GM19463 (cell line): ENCODE data around the gene FEV.

Experiments
- ATAC-seq: cut with Tn5 transposase; IDR thresholded peaks from one replicate; pipeline ENCODE4 v1.9.1; 2021; ENCODE audit warnings: mild to moderate bottlenecking, moderate library complexity; ENCODE audit not compliant: unreplicated experiment

The FEV gene

DNA sequence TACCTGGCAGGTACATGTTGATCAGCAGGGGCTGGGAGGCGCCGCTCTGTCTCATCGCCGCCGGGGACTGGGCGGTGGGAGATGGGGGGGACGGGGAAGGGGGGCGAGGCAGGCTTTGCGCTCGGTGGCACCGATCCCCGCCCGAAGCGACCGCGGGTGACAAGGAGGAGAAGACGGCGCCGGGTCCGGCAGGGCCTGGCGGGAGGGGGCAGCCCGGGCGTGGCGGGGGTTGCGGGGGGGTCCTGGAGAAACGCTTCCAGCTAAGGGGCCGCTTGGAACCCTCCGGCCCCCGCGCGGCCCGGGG lies at the start of gene FEV:
FEV (minus strand) TSS at position 164 of the 304 bp plus-strand sequence; CDS start at position 55, 109 bp downstream.
- no peak for ATAC-seq

DNA sequence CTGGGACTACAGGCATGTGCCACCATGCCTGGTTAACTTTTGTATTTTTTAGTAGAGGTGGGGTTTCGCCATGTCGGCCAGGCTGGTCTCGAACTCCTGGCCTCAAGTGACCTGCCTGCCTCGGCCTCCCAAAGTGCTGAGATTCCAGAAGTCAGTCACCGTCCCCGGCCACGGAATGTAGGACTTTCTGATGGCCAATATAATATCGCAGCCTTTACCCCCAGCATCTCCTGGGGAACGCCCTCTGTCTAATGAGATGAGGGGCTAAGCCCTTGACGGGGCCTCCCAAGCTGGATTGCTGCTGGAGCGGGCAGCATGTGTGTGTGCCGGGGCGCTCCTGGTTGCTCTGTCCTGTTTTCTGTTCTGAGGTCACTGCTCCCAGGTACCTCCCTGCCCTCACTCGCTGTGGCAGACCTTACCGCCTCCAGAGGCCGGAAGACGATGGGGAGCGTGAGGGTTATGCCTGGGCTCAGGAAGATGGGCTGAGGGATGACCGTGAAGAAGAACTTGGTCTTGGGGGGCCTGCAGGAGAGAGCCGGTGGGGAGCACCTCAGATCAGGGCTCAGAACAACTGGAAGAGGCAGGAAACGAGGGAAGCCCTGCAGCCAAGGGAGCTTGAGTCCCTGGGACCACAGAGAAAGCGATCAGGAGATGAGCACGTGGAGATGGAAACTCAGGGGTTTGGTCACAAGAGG lies 47.2 kb upstream of the FEV start:
- ATAC-seq, result no peak

DNA sequence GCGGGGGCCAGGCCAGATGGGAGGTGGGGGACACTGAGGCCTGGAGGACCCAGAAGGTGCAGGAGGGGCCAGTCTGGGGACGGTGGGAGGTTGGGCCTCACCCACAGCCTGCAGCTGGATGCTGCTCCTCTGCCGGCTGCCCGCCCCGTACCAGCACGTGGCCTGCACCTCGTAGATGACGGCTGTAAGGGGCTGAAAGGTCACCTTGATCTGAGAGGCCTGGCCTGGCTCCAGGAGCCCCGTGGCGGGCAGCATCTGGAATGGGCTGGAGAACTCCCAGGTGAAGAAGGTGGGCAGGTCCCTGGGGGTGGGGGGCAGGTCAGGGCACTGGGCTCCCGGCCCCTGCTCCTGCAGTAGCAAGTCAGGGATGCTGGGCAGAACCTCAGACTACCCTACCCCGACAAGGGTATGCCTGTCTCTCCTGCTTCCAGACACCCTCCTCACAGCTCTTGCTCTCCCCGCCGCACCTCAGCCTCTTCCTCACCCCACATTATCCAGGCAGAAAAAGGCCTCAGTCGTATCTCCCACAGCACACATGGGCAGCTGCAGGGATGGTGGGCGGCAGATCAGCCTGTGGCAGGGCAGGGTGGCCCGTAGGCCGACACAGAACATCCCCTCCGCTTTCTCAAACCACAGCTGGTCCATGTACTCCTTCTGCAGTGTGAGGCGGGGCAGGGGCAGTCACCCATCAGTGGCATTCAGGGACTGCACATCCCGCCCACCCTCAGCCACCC lies 46.2 kb upstream of the FEV start:
- ATAC-seq, result no peak

DNA sequence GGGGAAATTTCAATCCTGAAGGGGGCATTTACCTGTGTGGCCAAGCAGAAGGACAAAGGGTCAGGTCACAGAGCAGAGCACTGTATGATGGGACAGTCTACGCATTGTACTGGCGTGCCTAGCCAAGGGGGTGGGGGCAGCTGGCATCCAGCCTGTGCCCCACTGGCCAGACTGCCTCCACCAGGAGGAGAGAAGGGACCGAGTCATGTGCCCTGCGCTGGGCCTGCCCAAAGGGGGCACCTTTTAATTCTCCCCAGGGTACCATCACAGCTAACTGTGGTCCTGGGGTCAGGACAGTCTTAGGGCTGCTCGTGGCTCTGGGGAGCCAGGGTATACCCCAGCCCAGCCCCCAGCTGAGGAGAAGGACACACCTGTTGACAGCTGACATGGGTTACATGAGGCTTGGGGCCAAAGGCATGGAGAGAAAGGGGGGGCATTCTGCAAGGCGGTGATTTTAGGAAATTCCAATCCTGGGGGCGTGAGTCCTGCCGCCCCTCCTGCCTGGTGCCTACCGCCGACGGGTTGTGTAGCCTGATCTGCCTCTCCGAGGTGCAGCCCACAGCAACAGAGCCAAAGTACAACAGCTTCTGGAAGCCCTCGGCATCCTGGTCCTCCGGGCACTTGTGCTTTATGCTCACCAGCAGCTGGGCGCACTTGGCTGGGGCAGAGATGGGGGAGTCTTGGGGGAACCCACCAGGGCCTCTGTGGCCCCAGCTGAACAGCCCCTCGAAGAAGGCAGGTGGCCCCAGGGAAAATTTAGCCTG lies 45.4 kb upstream of the FEV start:
- no peak for ATAC-seq

DNA sequence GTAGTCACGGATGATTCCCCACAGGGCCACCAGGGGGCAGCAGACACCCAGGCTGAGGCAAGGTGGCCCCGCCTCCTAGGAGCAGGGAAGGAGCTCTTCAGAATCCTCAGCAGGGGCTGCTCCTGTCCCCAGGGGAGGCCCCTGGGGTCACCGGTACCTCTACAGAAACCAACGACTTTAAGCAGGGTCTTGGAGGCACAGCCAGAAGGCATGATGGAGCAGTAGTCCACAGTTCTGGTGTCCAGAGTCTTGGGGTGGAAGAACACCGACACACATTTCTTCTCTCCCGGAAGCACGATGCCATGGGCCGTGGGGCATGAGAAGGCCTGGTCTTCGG lies 44.8 kb upstream of the FEV start:
- ATAC-seq, result peak; percentile 60

DNA sequence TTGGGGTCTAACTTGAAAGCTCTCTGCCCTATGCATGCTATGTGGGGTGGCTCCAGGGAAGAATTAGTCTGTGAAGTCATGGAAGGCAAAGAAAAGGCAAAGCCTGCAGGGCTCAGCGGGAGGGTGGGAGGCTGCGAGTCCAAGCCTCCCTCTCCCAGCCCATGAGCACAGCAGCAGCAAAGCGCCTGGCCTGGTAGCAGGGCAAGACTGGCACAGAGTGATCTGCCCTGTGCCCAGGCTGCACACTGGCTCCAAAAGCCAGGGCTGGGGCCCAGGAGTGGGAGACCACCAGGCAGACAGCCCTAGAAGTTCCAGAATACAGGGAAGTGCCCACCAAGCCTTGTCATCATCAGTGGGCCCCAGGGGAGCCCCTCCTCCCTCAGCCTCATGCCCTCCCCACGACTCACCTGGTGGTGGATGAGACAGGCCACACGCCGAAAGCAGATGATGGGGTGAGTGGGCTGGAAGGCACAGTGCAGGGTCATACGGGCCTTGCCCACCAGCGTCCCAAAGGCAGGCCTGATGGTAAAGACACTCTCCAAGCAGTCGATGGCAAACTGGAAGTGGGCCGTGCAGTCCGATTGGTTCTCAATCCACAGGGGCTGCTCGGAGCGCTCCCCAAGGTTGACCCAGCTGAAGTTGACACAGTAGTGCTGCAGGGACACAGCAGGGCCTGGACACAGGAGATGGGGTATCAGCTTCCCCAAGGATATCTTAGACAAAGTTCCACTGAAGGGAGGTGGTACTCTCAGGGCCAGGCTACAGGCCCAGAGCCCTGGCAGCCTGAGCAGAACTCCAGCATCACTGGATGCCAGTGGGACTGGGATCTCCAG lies 44.2 kb upstream of the FEV start:
- no peak for ATAC-seq

DNA sequence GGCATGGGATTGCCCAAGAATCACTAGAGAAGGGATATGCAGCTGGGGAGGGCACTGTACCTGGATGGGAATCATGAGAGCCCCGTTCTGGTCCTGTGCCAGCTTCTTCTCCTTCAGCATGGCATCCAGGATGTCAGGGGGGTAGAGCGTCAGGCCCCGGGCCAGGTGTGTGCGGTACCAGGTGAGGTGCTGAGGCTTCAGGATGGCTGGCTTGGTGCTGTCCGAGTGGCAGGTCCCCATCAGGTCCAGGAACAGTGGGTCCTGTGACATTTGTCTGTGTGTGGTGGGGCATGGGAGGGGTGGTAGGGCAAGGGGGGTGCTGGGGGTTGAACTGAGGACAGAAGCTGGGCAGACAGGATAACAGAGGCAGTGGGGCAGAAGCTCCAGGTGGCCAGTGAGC lies 43.2 kb upstream of the FEV start:
- no peak for ATAC-seq

DNA sequence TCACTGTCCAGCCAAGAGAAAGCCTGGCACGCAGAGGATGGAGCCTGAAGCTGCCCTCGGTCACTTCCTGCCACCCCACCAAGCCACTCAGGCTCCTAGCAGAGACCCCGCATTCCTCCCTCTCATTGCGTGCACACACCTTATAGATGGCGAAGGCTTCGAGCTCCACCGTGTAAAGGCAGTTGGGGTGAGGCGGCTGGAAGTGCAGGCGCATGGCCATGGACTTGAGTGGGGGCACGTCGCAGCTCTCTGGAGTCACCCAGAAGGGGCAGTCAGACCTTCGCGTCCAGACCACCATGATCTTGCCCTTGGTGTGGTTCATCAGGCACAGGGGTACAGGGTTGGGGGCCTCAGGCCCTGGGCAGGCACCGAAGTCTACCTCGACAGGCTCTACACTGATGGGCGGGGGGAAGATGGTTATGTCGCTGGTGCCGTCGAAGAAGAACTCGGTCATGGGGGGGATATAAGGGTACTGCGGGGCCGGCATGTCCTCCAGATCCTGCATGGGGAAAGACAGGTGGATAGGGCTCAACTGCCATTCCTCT lies 42.6 kb upstream of the FEV start:
- no peak for ATAC-seq

DNA sequence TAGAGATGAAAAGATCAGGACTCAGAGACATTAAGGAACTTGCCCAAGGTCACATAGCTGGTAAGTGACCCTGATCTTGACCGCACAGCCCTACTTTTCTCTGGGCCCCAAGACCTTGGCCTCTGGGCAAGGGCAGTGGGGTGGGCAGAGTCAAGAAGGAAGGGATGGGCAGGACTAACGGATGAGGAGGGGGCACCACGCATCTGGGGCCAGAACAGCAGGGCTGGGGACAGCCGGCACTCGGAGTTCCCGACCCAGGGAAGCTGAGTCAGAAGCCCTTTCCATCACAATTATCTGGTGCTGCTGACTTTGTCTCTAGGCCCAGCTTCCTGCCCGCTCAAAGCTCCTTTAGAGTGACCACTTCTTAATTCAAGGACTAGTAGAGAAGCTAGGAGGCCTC lies 42.0 kb upstream of the FEV start:
- no peak for ATAC-seq

DNA sequence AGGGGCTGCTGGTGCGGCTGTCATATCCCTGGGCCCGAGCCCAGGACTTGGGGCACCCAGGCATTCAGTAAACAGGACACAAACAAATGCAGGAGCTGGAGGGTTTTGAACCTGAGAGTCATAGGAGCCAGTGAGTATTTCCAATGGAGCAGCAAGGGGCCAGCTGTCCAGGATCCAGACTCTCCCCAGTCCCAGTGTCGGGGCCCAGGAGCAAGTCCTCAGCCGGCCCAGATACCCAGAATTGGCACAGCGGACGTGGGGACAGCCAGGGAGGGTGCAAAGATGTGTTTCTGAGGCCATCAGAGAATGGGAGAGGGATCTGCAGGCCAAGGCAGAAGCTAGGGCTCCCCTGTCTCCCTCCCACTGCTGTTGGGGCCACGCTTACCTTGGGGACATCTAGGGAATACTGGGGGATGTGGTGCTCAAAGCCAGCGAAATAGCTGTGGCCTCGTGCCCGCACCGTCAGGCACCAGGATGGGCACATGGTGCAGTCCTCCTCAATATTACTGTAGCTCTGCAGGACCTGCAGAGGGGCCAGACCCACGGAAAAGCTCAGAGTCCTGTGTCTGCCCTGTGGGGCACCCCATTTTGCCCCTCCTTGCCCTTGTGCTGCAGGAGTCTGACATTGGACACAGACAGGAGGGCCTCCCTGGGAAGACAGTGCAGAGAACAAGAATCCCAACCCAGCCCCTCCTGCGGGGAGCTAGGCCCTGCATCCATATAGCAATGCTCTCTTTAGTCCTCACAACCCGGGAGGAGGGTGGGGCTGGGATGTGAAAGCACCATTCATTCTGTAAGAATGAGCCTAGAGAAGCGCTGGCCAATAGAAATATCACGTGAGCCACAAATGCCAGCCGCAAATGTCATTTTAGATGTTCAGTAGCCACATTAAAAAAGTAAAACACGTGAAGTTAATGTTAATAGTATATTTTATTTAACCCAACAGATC lies 40.9 kb upstream of the FEV start:
- no peak for ATAC-seq

DNA sequence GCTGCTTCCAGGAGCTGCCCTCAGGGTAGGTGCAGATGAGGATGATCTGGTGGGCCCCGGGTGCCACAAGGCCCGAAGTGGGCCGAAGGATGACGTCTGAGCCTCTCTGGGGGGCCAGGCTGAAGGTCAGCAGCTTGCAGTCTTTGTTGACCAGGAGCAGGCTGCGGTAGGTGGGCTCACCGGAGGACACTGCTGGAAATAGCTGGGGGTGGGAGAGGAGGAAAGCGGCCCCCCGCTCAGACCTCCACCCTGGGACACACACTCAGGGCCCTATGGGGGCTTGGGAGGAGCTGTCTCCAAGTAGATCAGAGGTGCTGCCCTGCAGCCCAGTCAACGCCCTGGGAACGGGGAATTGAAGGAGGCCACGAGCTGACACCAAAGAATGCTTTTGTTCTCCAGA lies 39.1 kb upstream of the FEV start:
- ATAC-seq, result no peak

DNA sequence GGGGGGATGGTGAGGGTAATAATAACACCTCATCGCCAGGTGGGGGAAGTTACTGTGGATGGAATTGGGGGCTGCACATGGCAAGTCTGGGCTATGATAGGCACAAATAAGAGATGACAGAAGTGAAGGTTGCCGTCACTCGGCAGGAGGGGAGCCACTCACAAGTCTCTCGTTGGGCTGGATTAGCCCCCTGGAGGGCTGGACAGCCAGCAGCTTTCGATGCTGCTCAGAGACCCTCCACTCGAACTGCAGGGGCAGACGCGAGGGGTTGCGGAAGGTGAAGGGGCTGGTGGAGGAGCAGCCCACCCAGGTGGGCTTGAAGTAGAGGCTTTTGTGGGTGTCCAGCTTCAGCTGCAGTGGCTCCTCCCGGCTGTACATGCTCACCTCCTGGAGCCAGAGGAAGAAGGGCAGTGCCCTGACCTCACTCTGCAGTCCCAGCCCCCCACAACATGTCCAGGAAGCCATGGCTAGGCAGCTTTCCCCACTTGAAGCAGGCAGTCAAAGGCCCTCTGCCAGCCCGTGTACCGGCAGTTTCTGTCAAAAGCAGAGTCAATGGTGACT lies 38.1 kb upstream of the FEV start:
- no peak for ATAC-seq

DNA sequence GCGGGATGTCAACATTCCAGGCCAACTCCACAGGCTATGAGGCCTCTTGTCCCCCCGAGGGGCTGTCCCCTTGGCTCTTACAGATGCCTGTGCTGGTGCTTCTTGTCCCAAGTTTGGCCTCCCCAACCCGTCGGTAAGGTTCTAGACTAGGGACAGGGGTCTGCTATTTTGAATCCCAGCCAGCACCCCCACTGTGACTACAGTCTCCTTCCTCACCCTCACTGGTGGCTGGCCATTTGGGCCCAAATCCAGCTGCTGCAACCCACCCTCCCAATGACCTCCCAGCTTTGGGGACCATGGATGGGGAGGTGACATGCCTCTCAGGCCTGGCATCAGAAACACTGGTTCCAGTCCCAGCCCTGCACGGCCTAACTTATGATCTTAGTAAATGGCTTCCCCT lies 37.6 kb upstream of the FEV start:
- no peak for ATAC-seq

DNA sequence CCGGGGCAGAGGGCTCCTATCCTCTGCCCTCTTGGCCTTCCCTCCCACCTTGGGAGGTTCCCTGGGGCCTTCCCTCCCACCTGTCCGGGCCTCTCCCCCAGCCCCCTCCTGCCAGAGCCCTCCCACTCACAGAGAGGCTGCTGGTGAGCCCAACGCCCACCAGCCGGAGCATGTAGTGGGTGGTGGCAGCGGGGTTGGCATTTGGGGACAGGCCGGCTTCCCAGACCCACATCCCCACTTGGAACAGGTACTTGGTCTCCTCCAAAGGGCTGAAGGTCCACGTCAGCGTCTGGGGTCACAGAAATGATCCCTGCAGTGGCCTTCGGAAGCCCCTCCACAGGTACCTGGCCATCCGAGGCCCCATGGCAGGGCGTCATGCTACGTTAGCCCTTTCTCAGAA lies 37.1 kb upstream of the FEV start:
- ATAC-seq, result no peak

DNA sequence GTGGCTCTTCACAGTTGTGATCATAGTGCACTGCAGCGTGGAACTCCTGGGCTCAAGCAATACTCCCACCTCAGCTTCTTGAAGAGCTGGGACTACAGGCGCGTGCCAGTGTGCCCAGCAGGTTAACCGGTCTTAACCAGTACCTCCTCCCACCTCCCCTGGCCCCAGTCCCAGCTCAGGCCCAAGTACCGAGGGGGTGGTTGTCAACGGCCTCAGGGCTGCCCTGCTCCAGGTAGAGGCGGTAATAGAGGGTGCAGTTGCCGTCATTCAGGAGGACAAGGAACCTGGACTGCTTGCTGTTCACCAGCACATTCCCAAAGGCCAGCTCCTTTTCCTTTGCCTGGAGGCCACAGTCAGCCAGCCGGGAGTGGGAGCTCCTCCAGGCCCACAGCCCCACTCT lies 36.6 kb upstream of the FEV start:
- ATAC-seq, result no peak

DNA sequence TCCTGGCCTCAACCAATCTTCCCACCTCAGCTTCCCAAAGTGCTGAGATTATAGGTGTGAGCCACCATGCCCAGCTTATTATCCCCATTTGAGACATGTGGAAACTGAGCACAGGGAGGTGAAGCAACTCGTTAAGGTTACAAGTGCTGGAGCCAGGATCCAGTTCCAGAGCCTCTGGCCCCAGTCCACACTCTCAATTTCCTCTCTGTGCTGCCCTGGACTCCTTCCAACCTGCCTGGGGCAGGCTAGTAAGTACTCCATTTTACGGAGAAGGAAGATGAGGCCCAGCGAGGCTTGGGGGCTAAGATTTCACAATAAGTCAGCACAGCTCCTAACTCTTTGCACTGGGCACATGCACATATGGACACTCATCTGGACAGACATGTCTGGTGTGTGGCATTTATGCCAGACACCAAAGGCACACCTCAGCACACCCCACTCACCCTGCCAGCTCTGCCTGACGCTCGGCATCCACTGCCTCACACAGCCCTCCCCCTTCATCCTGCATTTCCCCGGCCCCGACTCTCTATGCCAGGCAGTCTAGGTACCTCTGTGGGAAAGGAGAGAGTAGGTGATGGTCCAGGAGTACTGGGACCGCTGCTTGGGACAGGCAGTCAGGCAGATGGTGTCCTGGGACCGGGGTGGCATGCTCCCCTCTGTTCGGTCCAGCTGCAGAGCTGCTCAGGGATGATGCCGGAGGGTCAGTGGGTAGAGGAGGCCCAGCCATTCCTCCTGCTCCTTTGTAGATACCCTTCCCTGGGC lies 35.8 kb upstream of the FEV start:
- no peak for ATAC-seq

DNA sequence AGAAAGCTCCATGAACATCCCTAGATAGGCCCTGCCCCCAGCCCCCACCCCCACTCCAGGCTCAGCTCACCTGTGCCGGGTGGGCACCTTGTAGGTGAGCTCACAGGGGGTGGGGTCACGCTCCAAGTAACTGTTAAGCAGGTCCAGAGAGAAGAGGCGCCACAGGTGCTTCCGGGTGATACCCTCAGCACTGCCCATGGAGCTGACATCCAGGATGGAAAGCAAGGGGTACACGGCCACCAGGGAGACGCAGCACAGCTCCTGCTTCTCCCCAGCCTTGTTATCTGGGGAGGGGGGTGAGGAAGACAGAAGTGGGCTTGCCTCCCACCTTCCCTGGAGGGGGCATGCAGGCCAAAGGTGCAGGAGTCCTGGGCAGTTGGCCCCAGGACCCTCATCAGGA lies 34.5 kb upstream of the FEV start:
- no peak for ATAC-seq

DNA sequence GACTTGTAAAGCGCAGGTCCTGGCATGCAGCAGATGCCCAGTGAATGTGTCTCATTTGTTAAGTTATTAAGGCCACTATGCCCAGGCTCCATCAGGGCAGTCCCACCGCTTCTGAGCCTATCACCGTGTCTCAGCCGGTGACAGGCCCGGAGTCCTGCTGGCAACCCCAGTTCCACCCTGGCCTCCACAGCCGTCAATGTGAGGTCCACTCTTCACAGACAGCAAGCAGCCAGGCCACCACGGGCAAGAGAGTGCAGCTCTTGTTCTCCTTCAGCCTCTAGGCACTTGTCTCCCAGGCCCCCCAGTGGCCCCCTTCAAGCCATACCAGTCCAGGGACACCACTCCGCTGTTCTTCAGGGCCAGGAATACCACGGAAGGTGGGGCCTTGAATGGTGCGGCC lies 33.7 kb upstream of the FEV start:
- no peak for ATAC-seq

DNA sequence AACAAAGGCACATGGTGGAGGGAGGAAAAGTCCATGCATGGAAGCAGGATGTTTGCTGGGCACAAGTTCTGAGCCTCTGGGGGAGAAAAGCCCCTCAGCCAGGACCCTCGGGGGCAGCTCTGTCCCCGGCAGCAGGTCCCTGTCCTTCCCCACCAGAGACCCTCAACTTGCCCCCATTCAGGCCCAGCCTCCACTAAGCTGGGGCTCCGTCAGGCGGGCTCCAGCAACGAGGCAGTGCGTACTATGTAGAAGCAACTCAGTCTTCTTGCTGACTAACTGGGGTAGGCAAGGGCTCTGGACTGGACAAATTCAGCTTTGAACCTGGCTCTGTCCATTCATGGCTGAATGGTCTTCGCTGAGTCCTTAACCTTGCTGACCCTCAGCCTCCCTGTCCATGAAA lies 33.3 kb upstream of the FEV start:
- ATAC-seq, result no peak
